GM12874 (cell line): ENCODE data around the gene PIK3R3.

ENCODE experiments used
- TF ChIP-seq, protein P1 (sequence below): IDR thresholded peaks from 2 replicates; pipeline ENCODE4 v1.5.1; 2011; ENCODE audit warnings: low read depth, mild to moderate bottlenecking, control low read depth, low read length, moderate library complexity; ENCODE audit not compliant: insufficient read depth

PIK3R3 gene

DNA sequence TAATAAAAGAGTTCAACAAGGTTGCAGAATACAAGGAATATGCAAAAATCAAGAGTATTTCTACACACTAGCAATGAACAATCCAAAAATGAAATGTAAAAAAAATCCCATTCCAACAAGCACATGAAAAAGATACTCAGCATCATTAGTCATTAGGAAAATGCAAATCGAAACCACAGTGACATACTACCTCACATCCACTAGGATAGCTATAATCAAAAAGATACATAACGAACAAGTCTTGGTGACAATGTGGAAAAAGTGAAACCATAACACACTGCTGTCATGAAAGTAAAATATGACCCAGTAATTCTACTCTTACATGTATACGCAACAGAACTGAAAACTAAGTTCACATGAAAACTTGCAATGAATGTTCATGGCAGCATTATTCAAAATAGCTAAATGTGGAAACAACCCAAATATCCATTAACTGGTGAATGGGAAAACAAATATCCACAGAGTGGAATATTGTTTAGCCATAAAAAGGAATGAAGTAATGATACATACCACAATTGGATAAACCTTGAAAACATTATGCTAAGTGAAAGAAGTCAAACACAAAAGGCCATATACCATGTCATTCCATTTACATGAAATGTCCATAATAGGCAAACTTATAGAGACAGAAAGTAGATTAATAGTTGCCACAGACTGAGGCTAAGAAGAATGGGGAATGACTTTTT lies 34.3 kb downstream of the PIK3R3 start:
- TF ChIP-seq, protein P1, sequence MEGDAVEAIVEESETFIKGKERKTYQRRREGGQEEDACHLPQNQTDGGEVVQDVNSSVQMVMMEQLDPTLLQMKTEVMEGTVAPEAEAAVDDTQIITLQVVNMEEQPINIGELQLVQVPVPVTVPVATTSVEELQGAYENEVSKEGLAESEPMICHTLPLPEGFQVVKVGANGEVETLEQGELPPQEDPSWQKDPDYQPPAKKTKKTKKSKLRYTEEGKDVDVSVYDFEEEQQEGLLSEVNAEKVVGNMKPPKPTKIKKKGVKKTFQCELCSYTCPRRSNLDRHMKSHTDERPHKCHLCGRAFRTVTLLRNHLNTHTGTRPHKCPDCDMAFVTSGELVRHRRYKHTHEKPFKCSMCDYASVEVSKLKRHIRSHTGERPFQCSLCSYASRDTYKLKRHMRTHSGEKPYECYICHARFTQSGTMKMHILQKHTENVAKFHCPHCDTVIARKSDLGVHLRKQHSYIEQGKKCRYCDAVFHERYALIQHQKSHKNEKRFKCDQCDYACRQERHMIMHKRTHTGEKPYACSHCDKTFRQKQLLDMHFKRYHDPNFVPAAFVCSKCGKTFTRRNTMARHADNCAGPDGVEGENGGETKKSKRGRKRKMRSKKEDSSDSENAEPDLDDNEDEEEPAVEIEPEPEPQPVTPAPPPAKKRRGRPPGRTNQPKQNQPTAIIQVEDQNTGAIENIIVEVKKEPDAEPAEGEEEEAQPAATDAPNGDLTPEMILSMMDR, result no peak

DNA sequence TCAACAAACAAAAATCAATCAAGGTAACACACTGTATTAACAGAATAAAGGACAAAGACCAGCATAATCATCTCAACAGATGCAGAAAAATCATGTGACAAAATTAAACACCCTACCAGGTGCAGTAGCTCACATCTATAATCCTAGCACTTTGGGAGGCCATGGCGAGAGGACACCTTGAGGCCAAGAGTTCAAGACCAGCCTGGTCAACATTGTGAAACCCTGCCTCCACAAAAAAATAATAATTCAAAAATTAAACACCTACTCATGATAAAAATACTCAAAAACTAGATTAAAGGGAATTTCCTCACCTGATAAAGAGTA lies 35.3 kb downstream of the PIK3R3 start:
- TF ChIP-seq, protein P1, result no peak

DNA sequence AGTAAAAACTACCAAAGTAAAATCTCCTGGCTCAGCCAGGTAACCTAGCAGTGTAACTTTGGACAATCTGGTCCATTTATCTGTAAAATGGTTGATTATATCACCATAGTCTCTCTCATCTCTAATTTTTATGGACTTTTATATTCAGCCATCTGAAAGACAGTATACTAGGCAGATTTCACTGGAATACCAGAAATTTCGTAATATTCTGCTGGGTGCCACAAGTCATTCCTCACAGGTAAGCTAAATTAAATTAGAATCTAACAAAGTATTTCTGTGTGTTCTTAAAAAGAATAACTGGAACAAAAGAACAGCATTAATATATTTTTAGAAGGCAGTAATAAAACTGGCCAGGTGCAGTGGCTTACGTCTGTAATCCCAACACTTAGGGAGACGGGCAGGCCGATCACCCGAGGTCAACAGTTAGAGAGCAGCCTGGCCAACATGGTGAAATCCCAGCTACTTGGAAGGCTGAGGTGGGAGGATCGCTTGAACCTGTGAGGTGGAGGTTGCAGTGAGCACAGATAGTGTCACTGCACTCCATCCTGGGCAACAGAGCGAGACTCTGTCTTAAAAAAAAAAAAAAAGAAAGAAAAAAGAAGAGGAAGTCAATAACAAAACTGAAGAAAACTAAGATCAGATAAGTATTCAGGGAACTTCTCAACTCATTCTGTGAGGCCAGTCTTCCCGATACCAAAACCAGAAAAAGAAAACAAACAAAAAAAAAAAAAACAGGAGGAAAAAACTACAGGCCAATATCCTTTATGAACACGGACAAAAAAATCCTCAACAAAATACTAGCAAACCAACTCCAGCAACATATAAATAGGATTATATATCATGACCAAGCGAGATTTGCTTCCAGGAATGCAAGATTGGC lies 35.9 kb downstream of the PIK3R3 start:
- TF ChIP-seq, protein P1, result no peak

DNA sequence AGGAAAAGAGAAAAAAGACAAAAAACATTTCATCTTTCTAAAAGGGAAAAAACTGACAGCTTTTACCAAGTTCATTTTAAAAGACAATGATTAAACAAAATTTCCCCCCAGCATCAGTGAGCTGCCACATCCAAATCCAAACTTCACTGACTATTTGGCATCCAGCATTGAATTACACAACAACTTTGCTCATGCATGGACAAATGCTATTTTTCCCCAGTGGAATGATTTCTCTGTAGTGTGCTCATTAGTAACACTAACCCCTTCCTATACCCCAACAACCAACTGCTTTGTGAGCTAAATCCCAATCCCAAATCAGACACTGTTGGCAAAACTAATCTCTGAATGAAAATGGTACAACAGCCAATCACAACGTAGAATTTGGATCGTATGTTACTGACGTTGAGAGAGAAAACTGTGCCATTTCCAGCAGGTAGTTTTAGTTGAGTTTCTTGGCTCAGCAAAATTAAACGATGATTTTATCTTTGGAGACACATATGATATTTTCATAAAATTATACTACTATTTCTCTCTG lies 37.9 kb downstream of the PIK3R3 start:
- TF ChIP-seq, protein P1, result no peak

DNA sequence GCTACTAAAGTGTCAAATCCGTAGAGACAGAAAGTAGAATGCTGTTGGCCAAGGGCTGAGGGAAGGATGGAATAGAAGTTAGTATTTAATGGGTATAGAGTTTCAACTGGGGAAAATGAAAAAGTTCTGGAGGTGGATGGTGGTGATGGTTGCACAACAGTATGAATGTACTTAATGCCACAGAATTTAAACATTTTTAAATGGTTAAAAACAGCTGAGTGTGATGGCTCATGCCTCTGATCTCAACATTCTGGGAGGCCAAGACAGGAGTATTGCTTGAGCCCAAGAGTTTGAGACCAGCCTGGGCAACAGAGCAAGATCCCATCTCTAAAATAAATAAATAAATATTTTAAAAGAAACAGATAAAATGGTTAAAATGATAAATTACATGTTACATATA lies 44.5 kb downstream of the PIK3R3 start:
- TF ChIP-seq, protein P1, result no peak

DNA sequence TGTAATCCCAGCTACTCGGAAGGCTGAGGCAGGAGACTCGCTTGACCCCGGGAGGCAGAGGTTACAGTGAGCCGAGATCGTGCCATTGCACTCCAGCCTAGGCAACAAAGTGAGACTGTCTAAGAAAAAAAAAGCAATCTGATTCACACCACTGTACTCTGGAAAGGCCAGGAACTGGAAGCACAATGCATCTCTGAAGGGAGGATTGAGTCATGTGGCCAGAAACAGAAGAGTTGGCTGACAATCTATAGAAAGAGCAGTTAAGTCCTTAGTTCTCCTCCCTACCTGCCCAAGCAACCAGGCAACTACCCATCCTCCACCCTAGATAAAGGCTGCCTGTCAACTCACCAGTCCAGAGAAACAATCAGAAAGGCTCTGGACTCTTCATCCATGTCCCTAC lies 45.9 kb downstream of the PIK3R3 start:
- TF ChIP-seq, protein P1, result no peak
